IMR-90 (cell line): ENCODE data around the gene CAPN10. TPM values are rescaled to one million over a fixed set of nuclear protein-coding genes. Genes with fewer than 3 reads are reported as not detected.

Experiments
- ATAC-seq: fragments of 200-7000 bp; cut with Tn5 transposase; 2 replicates; pipeline ENCODE4 v1.9.1; 2020; ENCODE audit warnings: low read depth, mild to moderate bottlenecking, moderate library complexity
- BruUV-seq: library from RNA; stranded (reverse); fragments of 400-500 nt; replicated peaks from 2 replicates; lab custom pipeline; 2021; lab: Mats Ljungman, UMichigan
- CTCF ChIA-PET: fragments of 300-600 bp; formaldehyde crosslinking; extraction: SDS; loops from one replicate; lab custom pipeline; 2021; ENCODE audit warnings: antibody characterized with exemption; lab: Yijun Ruan, JAX
- POLR2A ChIA-PET: fragments of 300-600 bp; sonication (Branson Sonifier 250); formaldehyde crosslinking; loops from one replicate; lab custom pipeline; 2022; ENCODE audit warnings: antibody characterized with exemption; ENCODE audit not compliant: unreplicated experiment; lab: Charles Lee
- DNase-seq: peaks from one replicate; pipeline ENCODE4 v3.0.0; 2013
- H2AFZ ChIP-seq: replicated peaks from 2 replicates; pipeline ENCODE3; 2013; ENCODE audit warnings: low read length, mild to moderate bottlenecking; ENCODE audit not compliant: poor library complexity
- H2AK5ac ChIP-seq: 2 replicates; pipeline ENCODE4 v1.6.1; 2013; ENCODE audit warnings: low read depth, low read length, inconsistent platforms
- H2AK9ac ChIP-seq: replicated peaks from 2 replicates; pipeline ENCODE3; 2013; ENCODE audit warnings: mild to moderate bottlenecking, low read depth, low read length, moderate library complexity; ENCODE audit not compliant: poor library complexity
- H2BK120ac ChIP-seq: 2 replicates; pipeline ENCODE4 v1.6.1; 2013; ENCODE audit warnings: low read depth, low read length, inconsistent platforms
- H2BK15ac ChIP-seq: 3 replicates; pipeline ENCODE4 v1.6.1; 2013; ENCODE audit warnings: low read depth, low read length, inconsistent platforms
- H2BK20ac ChIP-seq: 2 replicates; pipeline ENCODE4 v1.6.1; 2013; ENCODE audit warnings: low read depth, mild to moderate bottlenecking, inconsistent platforms, low read length, moderate library complexity
- H2BK5ac ChIP-seq: 2 replicates; pipeline ENCODE4 v1.6.1; 2013; ENCODE audit warnings: mild to moderate bottlenecking, low read depth, low read length, inconsistent platforms; ENCODE audit not compliant: poor library complexity, severe bottlenecking
- H3K14ac ChIP-seq: replicated peaks from 2 replicates; pipeline ENCODE4 v1.6.1; 2013; ENCODE audit warnings: low read depth, low read length, inconsistent platforms
- H3K18ac ChIP-seq: 2 replicates; pipeline ENCODE4 v1.6.1; 2013; ENCODE audit warnings: low read depth, low read length, control low read depth
- H3K23ac ChIP-seq: 2 replicates; pipeline ENCODE4 v1.6.1; 2013; ENCODE audit warnings: low read depth, low read length, inconsistent platforms
- H3K27ac ChIP-seq: 2 replicates; pipeline ENCODE4 v1.5.1; 2013; ENCODE audit warnings: mild to moderate bottlenecking, control low read depth, low read length; ENCODE audit not compliant: insufficient read depth
- H3K27me3 ChIP-seq: 2 replicates; pipeline ENCODE4 v1.6.1; 2013; ENCODE audit warnings: low read length; ENCODE audit not compliant: control insufficient read depth, insufficient read depth
- H3K36me3 ChIP-seq: 2 replicates; pipeline ENCODE4 v1.6.1; 2013; ENCODE audit warnings: low read length, mixed read lengths; ENCODE audit not compliant: control insufficient read depth, insufficient read depth
- H3K4ac ChIP-seq: 2 replicates; pipeline ENCODE4 v1.6.1; 2013; ENCODE audit warnings: low read depth, low read length, inconsistent platforms
- H3K4me1 ChIP-seq: 2 replicates; pipeline ENCODE4 v1.6.1; 2013; ENCODE audit warnings: low read length, mixed read lengths; ENCODE audit not compliant: control insufficient read depth, insufficient read depth
- H3K4me2 ChIP-seq: 2 replicates; pipeline ENCODE4 v1.6.1; 2013; ENCODE audit warnings: low read depth, mild to moderate bottlenecking, control low read depth, low read length, moderate library complexity
- H3K4me3 ChIP-seq: 2 replicates; pipeline ENCODE4 v1.5.1; 2013; ENCODE audit warnings: low read depth, mild to moderate bottlenecking, control low read depth, low read length, moderate library complexity; ENCODE audit not compliant: insufficient read depth
- H3K56ac ChIP-seq: 2 replicates; pipeline ENCODE4 v1.6.1; 2013; ENCODE audit warnings: low read length, inconsistent platforms; ENCODE audit not compliant: insufficient read depth; ENCODE audit errors: extremely low read depth
- H3K79me1 ChIP-seq, 2 experiments: 2 replicates each; pipeline ENCODE4 v1.6.1; 2013; ENCODE audit warnings: low read length in 2 of 2, inconsistent platforms in 1 of 2, low read depth in 1 of 2
- H3K9ac ChIP-seq: 2 replicates; pipeline ENCODE4 v1.6.1; 2013; ENCODE audit warnings: low read depth, low read length, control low read depth
- H3K9me1 ChIP-seq: 2 replicates; pipeline ENCODE4 v1.6.1; 2013; ENCODE audit warnings: low read length, inconsistent platforms; ENCODE audit not compliant: insufficient read depth
- H3K9me3 ChIP-seq: 2 replicates; pipeline ENCODE4 v1.6.1; 2013; ENCODE audit warnings: low read length; ENCODE audit not compliant: control insufficient read depth, insufficient read depth
- H4K20me1 ChIP-seq: 2 replicates; pipeline ENCODE4 v1.6.1; 2013; ENCODE audit warnings: low read length, inconsistent platforms; ENCODE audit not compliant: insufficient read depth
- H4K5ac ChIP-seq: 2 replicates; pipeline ENCODE4 v1.6.1; 2013; ENCODE audit warnings: mild to moderate bottlenecking, low read depth, low read length, control low read depth
- H4K8ac ChIP-seq, 2 experiments: 2 replicates each; pipeline ENCODE4 v1.6.1; 2013; ENCODE audit warnings: low read depth in 2 of 2, low read length in 2 of 2, control low read depth in 1 of 2, inconsistent platforms in 1 of 2
- H4K91ac ChIP-seq: 2 replicates; pipeline ENCODE4 v1.6.1; 2013; ENCODE audit warnings: low read depth, low read length, inconsistent platforms; ENCODE audit not compliant: insufficient read depth
- BHLHE40 ChIP-seq: fragments of 150-350 bp; IDR thresholded peaks from 2 replicates; pipeline ENCODE4 v1.6.1; 2016; ENCODE audit warnings: mild to moderate bottlenecking, low read depth, low read length
- CHD1 ChIP-seq: IDR thresholded peaks from 2 replicates; pipeline ENCODE4 v1.6.1; 2012; ENCODE audit warnings: low read depth, low read length, improper control_type of control experiment
- MAFK ChIP-seq: IDR thresholded peaks from 2 replicates; pipeline ENCODE4 v1.6.1; 2012; ENCODE audit warnings: low read depth, low read length, improper control_type of control experiment
- RFX5 ChIP-seq: IDR thresholded peaks from 2 replicates; pipeline ENCODE4 v1.8.0; 2012; ENCODE audit warnings: low read depth, mild to moderate bottlenecking, low read length, moderate library complexity
- WGBS, 2 experiments: methylation state at CpG; one replicate each; pipeline versions ENCODE4 v1.1.5 to v1.1.7; 2013; ENCODE audit warnings: missing lambda C conversion rate in 2 of 2; ENCODE audit not compliant: insufficient read length in 1 of 2; ENCODE audit errors: extremely low coverage in 2 of 2; 5-methylcytosine and 5-hydroxymethylcytosine counted together
- dilution Hi-C: fragments of 300-500 bp; cut with HindIII; formaldehyde crosslinking; loops from one replicate; pipeline ENCODE4 v1.14.3; 2018; ENCODE audit warnings: low sequenced_read_pairs; ENCODE audit not compliant: unreplicated experiment
- in situ Hi-C: fragments of 300-500 bp; cut with MboI; formaldehyde crosslinking; loops from 3 replicates; pipeline ENCODE4 v1.14.3; 2019; ENCODE audit warnings: low sequenced_read_pairs, inconsistent platforms, mixed read lengths
- intact Hi-C: fragments of 100-400 bp; cut with micrococcal nuclease; formaldehyde crosslinking; loops from 2 replicates; pipeline ENCODE4 v1.10.0; 2022
- polyA plus RNA-seq, 3 experiments: library from polyadenylated mRNA; depleted of rRNA; stranded (reverse); fragments of >200 nt; gene quantifications; 2 replicates each; pipeline ENCODE4 v1.2.3, GENCODE V29; 2012; ENCODE audit warnings: low replicate concordance in 1 of 3
- total RNA-seq: library from RNA; depleted of rRNA; stranded (reverse); fragments of >200 nt; gene quantifications from 2 replicates; pipeline ENCODE4 v1.2.3, GENCODE V29; 2012
- TF ChIP-seq, protein P1 (sequence below): conservative IDR thresholded peaks from 2 replicates; pipeline ENCODE4 v1.5.1; 2012; ENCODE audit warnings: mild to moderate bottlenecking, low read depth, low read length, improper control_type of control experiment

The CAPN10 gene
- total and polyA plus RNA-seq, 2 of the 4 experiments (the other 2 are of a cell fraction), result 6.3 to 20.9 TPM

DNA sequence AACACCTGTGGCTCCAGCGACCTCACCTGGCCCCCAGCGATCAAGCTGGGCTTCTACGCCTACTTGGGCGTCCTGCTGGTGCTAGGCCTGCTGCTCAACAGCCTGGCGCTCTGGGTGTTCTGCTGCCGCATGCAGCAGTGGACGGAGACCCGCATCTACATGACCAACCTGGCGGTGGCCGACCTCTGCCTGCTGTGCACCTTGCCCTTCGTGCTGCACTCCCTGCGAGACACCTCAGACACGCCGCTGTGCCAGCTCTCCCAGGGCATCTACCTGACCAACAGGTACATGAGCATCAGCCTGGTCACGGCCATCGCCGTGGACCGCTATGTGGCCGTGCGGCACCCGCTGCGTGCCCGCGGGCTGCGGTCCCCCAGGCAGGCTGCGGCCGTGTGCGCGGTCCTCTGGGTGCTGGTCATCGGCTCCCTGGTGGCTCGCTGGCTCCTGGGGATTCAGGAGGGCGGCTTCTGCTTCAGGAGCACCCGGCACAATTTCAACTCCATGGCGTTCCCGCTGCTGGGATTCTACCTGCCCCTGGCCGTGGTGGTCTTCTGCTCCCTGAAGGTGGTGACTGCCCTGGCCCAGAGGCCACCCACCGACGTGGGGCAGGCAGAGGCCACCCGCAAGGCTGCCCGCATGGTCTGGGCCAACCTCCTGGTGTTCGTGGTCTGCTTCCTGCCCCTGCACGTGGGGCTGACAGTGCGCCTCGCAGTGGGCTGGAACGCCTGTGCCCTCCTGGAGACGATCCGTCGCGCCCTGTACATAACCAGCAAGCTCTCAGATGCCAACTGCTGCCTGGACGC is 43.6 kb downstream of the CAPN10 start:
- H3K14ac ChIP-seq, result no peak overlapping the region
- no TSS peak for BruUV-seq
- no peak overlapping the region for H3K23ac ChIP-seq
- dilution Hi-C loops, result no loop called here
- H2BK120ac ChIP-seq, result no peak overlapping the region
- H3K56ac ChIP-seq, result no peak overlapping the region
- DNase-seq, result no peak
- no peaks in the 10 kb centered on the region for H4K20me1 ChIP-seq
- peaks cover 2% of the 10 kb centered on the region; the same call in 1 of the 2 replicates for H3K4me1 ChIP-seq
- H3K79me1 ChIP-seq, result no peaks in the 10 kb centered on the region
- peaks cover 12% of the 10 kb centered on the region; the same call in 1 of the 2 replicates for H3K27me3 ChIP-seq
- WGBS, 2 experiments, result 86% methylated on average over 44 of the region's 50 CpGs; no CpG with 5 or more reads in 1 of the 2 experiments
- in situ Hi-C loops, result no loop called here
- no peak overlapping the region for H3K27ac ChIP-seq
- H4K8ac ChIP-seq, result no peak overlapping the region
- ATAC-seq, result no peak
- H3K4me3 ChIP-seq, result no peak overlapping the region
- H2BK5ac ChIP-seq, result no peak overlapping the region
- H2AK5ac ChIP-seq, result no peak overlapping the region
- H2BK20ac ChIP-seq, result no peak overlapping the region
- ChIA-PET CTCF (no interaction called here), POLR2A (no interaction called here)
- no peak overlapping the region for H4K91ac ChIP-seq
- no peak overlapping the region for H4K5ac ChIP-seq
- no peaks in the 10 kb centered on the region for H3K9me1 ChIP-seq
- no peak overlapping the region for H3K4ac ChIP-seq
- H3K9me3 ChIP-seq, result peaks cover 11% of the 10 kb centered on the region
- H3K9ac ChIP-seq, result no peak overlapping the region
- H2AK9ac ChIP-seq, result no peak overlapping the region
- no peak overlapping the region for H2AFZ ChIP-seq
- TF ChIP-seq CHD1, result no peak
- TF ChIP-seq RFX5, result no peak
- TF ChIP-seq BHLHE40, result no peak
- no peak for TF ChIP-seq MAFK
- TF ChIP-seq, protein P1, sequence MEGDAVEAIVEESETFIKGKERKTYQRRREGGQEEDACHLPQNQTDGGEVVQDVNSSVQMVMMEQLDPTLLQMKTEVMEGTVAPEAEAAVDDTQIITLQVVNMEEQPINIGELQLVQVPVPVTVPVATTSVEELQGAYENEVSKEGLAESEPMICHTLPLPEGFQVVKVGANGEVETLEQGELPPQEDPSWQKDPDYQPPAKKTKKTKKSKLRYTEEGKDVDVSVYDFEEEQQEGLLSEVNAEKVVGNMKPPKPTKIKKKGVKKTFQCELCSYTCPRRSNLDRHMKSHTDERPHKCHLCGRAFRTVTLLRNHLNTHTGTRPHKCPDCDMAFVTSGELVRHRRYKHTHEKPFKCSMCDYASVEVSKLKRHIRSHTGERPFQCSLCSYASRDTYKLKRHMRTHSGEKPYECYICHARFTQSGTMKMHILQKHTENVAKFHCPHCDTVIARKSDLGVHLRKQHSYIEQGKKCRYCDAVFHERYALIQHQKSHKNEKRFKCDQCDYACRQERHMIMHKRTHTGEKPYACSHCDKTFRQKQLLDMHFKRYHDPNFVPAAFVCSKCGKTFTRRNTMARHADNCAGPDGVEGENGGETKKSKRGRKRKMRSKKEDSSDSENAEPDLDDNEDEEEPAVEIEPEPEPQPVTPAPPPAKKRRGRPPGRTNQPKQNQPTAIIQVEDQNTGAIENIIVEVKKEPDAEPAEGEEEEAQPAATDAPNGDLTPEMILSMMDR, result no peak
- H3K36me3 ChIP-seq, result no peaks in the 10 kb centered on the region
- no peak overlapping the region for H3K18ac ChIP-seq
- no peak overlapping the region for H2BK15ac ChIP-seq
- no peak overlapping the region for H3K4me2 ChIP-seq
- intact Hi-C loops, result no loop called here
